CD4-positive, alpha-beta T cell (primary cell): ENCODE data around the gene MACROD2. TPM values are rescaled to one million over a fixed set of nuclear protein-coding genes. Genes with fewer than 3 reads are reported as not detected.

Source experiments
- ATAC-seq: fragments of 200-7000 bp; cut with Tn5 transposase; one replicate; pipeline ENCODE4 v1.10.0; 2022; ENCODE audit warnings: mild to moderate bottlenecking; ENCODE audit not compliant: poor library complexity
- CTCF ChIA-PET: fragments of 350-600 bp; sonication (Branson Sonifier 250); formaldehyde crosslinking; loops from one replicate; lab custom pipeline; 2021; ENCODE audit warnings: antibody characterized with exemption, inconsistent platforms; lab: Charles Lee
- POLR2A ChIA-PET: fragments of 350-600 bp; sonication (Branson Sonifier 250); formaldehyde crosslinking; loops from one replicate; lab custom pipeline; 2021; ENCODE audit warnings: antibody characterized with exemption, inconsistent platforms; lab: Charles Lee
- DNase-seq, 14 experiments: peaks; one replicate each; pipeline ENCODE4 v3.0.0-alpha.2; 2013 to 2020; ENCODE audit warnings: mixed read lengths in 2 of 14
- H3K27ac ChIP-seq, 2 donors: one replicate each; pipeline versions ENCODE4 v1.5.1 to v1.7.0; 2013; ENCODE audit warnings: low read length in 2 of 2, low read depth in 1 of 2, mild to moderate bottlenecking in 1 of 2
- H3K27me3 ChIP-seq, 2 experiments: 1 replicate in 1 of 2; 2 replicates in 1 of 2; pipeline versions ENCODE4 v1.6.1 to v1.7.0; 2013; ENCODE audit warnings: low read length in 2 of 2, control low read depth in 1 of 2, mild to moderate bottlenecking in 1 of 2, moderate library complexity in 1 of 2; ENCODE audit not compliant: insufficient read depth in 2 of 2, control insufficient read depth in 1 of 2
- H3K36me3 ChIP-seq: one replicate; pipeline ENCODE4 v1.6.1; 2013; ENCODE audit warnings: low read length, control low read depth; ENCODE audit not compliant: insufficient read depth
- H3K4me1 ChIP-seq: one replicate; pipeline ENCODE4 v1.6.1; 2013; ENCODE audit warnings: low read length, control low read depth; ENCODE audit not compliant: insufficient read depth
- H3K4me3 ChIP-seq: one replicate; pipeline ENCODE4 v1.5.1; 2013; ENCODE audit warnings: mild to moderate bottlenecking, low read length, moderate library complexity
- H3K9me3 ChIP-seq, 2 experiments: 1 replicate in 1 of 2; 2 replicates in 1 of 2; pipeline versions ENCODE4 v1.6.1 to v1.7.0; 2013; ENCODE audit warnings: low read length in 2 of 2, mild to moderate bottlenecking in 2 of 2, control low read depth in 1 of 2, moderate library complexity in 1 of 2; ENCODE audit not compliant: control insufficient read depth in 1 of 2, insufficient read depth in 1 of 2
- H3K27ac Mint-ChIP-seq: one replicate; pipeline ENCODE4 v1.8.0; 2020; ENCODE audit warnings: mixed read lengths
- H3K27me3 Mint-ChIP-seq: one replicate; pipeline ENCODE4 v1.8.0; 2021; ENCODE audit warnings: mixed read lengths
- H3K36me3 Mint-ChIP-seq: one replicate; pipeline ENCODE4 v1.8.0; 2021; ENCODE audit warnings: low read depth, mixed read lengths
- H3K4me1 Mint-ChIP-seq: one replicate; pipeline ENCODE4 v1.8.0; 2021; ENCODE audit warnings: low read depth, mixed read lengths
- H3K4me3 Mint-ChIP-seq: one replicate; pipeline ENCODE4 v1.8.0; 2020; ENCODE audit warnings: mild to moderate bottlenecking, mixed read lengths
- H3K9me3 Mint-ChIP-seq: one replicate; pipeline ENCODE4 v1.8.0; 2020; ENCODE audit warnings: mixed read lengths
- intact Hi-C, 2 experiments: fragments of 100-400 bp; cut with DNase I in 1 of 2; cut with micrococcal nuclease in 1 of 2; formaldehyde crosslinking; loops; one replicate each; pipeline versions ENCODE4 v1.15.1 to v1.9.0; 2023 to 2025; cut with DNase I, micrococcal nuclease
- total RNA-seq, 174 experiments: library from RNA in 2 of 174; stranded (reverse) in 2 of 174; gene quantifications; one replicate each; pipeline ENCODE4 v1.2.3 and lab custom pipeline; 2021 to 2026
- TF ChIP-seq, protein P1 (sequence below): fragments of 200-600 bp; IDR thresholded peaks from one replicate; pipeline ENCODE4 v1.8.0; 2022; ENCODE audit warnings: antibody characterized with exemption, mild to moderate bottlenecking

The MACROD2 gene
- total RNA-seq, 2 experiments from 2014 or later: not detected

DNA sequence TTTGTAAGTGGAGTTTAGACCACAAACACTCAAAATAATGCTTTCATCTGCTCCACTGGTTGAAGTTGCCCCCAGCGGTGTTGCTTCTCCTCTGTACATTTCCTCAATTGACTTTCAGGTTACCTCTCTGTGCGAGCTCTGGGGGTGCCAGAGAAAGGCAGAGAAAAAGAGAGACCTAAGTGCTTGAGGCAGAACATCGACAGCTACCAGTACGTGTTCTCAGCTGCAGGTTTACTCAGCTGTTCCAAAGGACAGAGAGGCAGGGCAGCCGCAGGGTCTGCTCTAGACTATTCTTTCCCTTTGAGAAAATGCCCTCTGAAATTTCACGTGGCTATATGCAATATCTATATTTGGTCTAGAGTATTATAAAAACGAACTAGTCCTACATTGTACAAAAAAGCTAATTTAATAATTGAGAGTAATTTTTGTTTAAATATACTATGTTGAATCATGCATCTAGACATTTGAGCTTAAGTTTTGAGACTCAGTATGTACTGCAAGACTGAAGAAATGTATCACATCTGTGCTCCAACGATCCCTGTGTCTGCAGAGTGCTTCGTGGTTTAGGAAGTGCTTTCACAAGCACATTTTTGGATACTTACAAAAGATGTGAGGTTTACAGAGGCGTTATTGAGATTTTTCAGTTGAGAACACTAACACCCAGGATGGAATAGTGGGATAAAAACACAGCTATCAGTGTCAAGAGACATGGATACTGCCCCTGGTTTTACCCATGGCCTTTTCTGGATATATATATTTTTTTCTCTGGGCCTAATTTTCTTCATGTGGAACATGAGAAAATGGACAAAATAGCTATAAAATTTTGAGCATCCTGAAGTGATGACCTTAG, 795.7 kb downstream of the MACROD2 start:
- TF ChIP-seq, protein P1, sequence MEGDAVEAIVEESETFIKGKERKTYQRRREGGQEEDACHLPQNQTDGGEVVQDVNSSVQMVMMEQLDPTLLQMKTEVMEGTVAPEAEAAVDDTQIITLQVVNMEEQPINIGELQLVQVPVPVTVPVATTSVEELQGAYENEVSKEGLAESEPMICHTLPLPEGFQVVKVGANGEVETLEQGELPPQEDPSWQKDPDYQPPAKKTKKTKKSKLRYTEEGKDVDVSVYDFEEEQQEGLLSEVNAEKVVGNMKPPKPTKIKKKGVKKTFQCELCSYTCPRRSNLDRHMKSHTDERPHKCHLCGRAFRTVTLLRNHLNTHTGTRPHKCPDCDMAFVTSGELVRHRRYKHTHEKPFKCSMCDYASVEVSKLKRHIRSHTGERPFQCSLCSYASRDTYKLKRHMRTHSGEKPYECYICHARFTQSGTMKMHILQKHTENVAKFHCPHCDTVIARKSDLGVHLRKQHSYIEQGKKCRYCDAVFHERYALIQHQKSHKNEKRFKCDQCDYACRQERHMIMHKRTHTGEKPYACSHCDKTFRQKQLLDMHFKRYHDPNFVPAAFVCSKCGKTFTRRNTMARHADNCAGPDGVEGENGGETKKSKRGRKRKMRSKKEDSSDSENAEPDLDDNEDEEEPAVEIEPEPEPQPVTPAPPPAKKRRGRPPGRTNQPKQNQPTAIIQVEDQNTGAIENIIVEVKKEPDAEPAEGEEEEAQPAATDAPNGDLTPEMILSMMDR: no peak
- H3K4me1 ChIP-seq: no peaks in the 10 kb centered on the region
- H3K36me3 ChIP-seq: no peaks in the 10 kb centered on the region
- Mint-ChIP-seq H3K4me1 (no peaks in the 10 kb centered on the region), H3K27me3 (no peaks in the 10 kb centered on the region), H3K36me3 (no peaks in the 10 kb centered on the region), H3K9me3 (peaks cover 2% of the 10 kb centered on the region), H3K27ac (no peak overlapping the region), H3K4me3 (no peak overlapping the region)
- DNase-seq: no peak
- ChIA-PET CTCF (no interaction called here), POLR2A (no interaction called here)
- H3K27me3 ChIP-seq: no peaks in the 10 kb centered on the region
- peaks cover 0 to 4% of the 10 kb centered on the region in 2 experiments for H3K9me3 ChIP-seq
- intact Hi-C loops: no loop called here
- no peak for ATAC-seq
- no peak overlapping the region for H3K27ac ChIP-seq
- no peak overlapping the region for H3K4me3 ChIP-seq

DNA sequence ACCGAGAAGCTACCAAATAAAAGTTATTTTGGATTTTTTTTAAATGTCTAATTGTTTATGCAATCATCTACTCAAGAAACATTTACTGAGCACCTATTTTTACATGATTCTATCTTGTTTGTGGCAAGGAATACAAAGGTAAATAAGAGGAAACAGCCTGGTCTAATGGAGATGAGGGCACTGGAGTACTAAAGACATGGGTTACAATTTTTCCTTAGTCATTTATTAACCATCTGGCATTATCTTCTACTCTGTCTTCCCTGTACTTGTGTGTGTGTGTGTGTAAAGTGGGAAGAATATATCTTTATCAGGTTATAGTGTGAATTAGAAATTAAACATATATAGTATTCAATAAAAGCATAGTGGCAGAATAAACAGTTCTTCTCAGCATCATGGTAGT, 797.6 kb downstream of the MACROD2 start:
- Histone ChIP-seq H3K27ac (no peak overlapping the region), H3K36me3 (no peaks in the 10 kb centered on the region), H3K27me3 (no peaks in the 10 kb centered on the region), H3K4me1 (no peaks in the 10 kb centered on the region), H3K4me3 (no peak overlapping the region), H3K9me3 (peaks cover 0 to 4% of the 10 kb centered on the region in 2 experiments)
- no peaks in the 10 kb centered on the region for H3K4me1 Mint-ChIP-seq
- no peaks in the 10 kb centered on the region for H3K27me3 Mint-ChIP-seq
- ATAC-seq: no peak
- intact Hi-C loops: no loop called here
- ChIA-PET CTCF (no interaction called here), POLR2A (no interaction called here)
- H3K27ac Mint-ChIP-seq: no peak overlapping the region
- H3K36me3 Mint-ChIP-seq: no peaks in the 10 kb centered on the region
- TF ChIP-seq, protein P1: no peak
- H3K9me3 Mint-ChIP-seq: peaks cover 2% of the 10 kb centered on the region
- no peak overlapping the region for H3K4me3 Mint-ChIP-seq
- no peak for DNase-seq

DNA sequence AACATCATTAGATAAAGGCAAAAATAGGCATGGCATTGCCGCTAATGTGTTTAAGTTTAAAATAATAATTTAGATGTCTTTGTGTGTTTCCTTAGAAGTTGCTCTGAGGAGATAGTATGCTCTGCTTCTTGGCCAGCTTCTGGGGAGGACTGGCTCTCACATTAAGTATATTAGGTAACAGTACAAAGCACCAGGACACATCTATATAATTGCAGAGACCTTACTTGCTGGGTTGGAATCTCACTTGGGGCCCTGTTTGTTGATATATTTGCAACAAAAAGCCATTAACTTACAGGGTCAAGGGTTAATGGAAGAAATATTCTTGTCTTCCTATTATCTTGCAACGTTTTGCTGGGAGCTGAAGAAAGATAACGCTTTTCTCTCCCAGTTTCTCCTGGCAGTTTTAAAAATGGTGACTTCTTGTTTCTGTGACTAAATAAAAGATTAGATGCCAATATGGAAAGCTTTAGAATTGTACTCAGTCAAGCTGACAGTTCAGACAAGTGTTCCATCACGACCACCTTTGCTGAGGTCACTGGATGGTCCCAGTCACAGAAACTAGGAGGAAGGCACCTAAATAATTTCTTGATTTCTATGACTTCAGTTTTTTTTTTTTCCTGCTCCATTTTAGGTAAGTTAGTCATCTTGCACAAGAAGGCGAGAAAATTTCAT, 804.4 kb downstream of the MACROD2 start:
- H3K4me3 ChIP-seq: no peak overlapping the region
- H3K27me3 Mint-ChIP-seq: no peaks in the 10 kb centered on the region
- intact Hi-C loops: no loop called here
- no peaks in the 10 kb centered on the region for H3K36me3 Mint-ChIP-seq
- H3K27ac Mint-ChIP-seq: no peak overlapping the region
- ATAC-seq: no peak
- H3K27ac ChIP-seq: no peak overlapping the region
- no peaks in the 10 kb centered on the region for H3K4me1 Mint-ChIP-seq
- POLR2A ChIA-PET: no interaction called here
- no peaks in the 10 kb centered on the region for H3K4me1 ChIP-seq
- no peaks in the 10 kb centered on the region for H3K36me3 ChIP-seq
- CTCF ChIA-PET: no interaction called here
- DNase-seq: no peak
- H3K9me3 ChIP-seq: no peaks in the 10 kb centered on the region
- TF ChIP-seq, protein P1: no peak
- H3K9me3 Mint-ChIP-seq: peaks cover under 1% of the 10 kb centered on the region
- H3K27me3 ChIP-seq: no peaks in the 10 kb centered on the region
- no peak overlapping the region for H3K4me3 Mint-ChIP-seq
